K562 (cell line): Measurements from ENCODE around the gene WDR83. TPM values are rescaled to one million over a fixed set of nuclear protein-coding genes. Genes with fewer than 3 reads are reported as not detected.
A peak's percentile ranks its signal among the peaks of the same experiment; 100 is the strongest.

Experiments
- BRF2 ChIP-seq: IDR thresholded peaks from 3 replicates; pipeline ENCODE4 v1.6.1; 2011; ENCODE audit warnings: borderline replicate concordance, mild to moderate bottlenecking; ENCODE audit not compliant: insufficient read length, insufficient read depth
- CBX8 ChIP-seq: fragments of 200-600 bp; sonication (generic); IDR thresholded peaks from 2 replicates; pipeline ENCODE4 v1.6.1; 2012; ENCODE audit warnings: borderline replicate concordance, mixed run types, low read depth, mild to moderate bottlenecking, moderate library complexity, mixed read lengths, low read length, control low read depth, inconsistent platforms; ENCODE audit not compliant: poor library complexity, severe bottlenecking; ENCODE audit errors: extremely low read depth
- EGR1 ChIP-seq: fragments of 450-650 bp; conservative IDR thresholded peaks from 2 replicates; pipeline ENCODE4 v1.6.1; 2017; ENCODE audit warnings: mild to moderate bottlenecking
- ESRRA ChIP-seq: fragments of 450-650 bp; IDR thresholded peaks from 2 replicates; pipeline ENCODE4 v1.6.1; 2014; ENCODE audit warnings: low read depth, mild to moderate bottlenecking, moderate library complexity, borderline replicate concordance
- ZBTB9 ChIP-seq: fragments of 450-650 bp; formaldehyde crosslinking; IDR thresholded peaks from 2 replicates; pipeline ENCODE4 v1.4.0; 2020; ENCODE audit warnings: mild to moderate bottlenecking, moderate library complexity
- ZNF274 ChIP-seq: IDR thresholded peaks from 2 replicates; pipeline ENCODE4 v1.6.1; 2011; ENCODE audit warnings: low read depth, mild to moderate bottlenecking, low read length, moderate library complexity, borderline replicate concordance
- polyA plus RNA-seq, 8 experiments: library from polyadenylated mRNA; depleted of rRNA in 4 of 8; stranded (reverse) in 5 of 8; unstranded in 3 of 8; fragments of >200 nt; fragmentation: Nextera tagmentation in 2 of 8; fragmentation: Illumina TruSeq in 1 of 8; extraction: Ambion mirVana in 2 of 8; extraction: Trizol in 1 of 8; gene quantifications; 2 replicates each; pipeline versions ENCODE4 v1.2.1 to v1.2.3, GENCODE V29; 2011 to 2014; ENCODE audit warnings: inconsistent platforms in 1 of 8, missing spikeins in 1 of 8
- total RNA-seq, 7 experiments: library from RNA; depleted of rRNA in 6 of 7; stranded (reverse); fragments of >200 nt in 6 of 7; fragmentation: Illumina TruSeq in 2 of 7; extraction: Trizol in 2 of 7; gene quantifications; 2 replicates each; pipeline versions ENCODE4 v1.2.1 to v1.2.3, GENCODE V29; 2011 to 2021; ENCODE audit warnings: low replicate concordance in 1 of 7
- TF ChIP-seq, protein P1 (sequence below), 2 experiments: fragments of 450-650 bp in 1 of 2; sonication (generic) in 1 of 2; formaldehyde crosslinking in 1 of 2; IDR thresholded peaks; 2 replicates each; pipeline versions ENCODE4 v1.7.1 to v1.9.0; 2016 to 2022; ENCODE audit warnings: inconsistent platforms in 1 of 2, mild to moderate bottlenecking in 1 of 2, missing genetic modification reagents in 1 of 2
- TF ChIP-seq, protein P2 (sequence below): fragments of 450-650 bp; IDR thresholded peaks from 2 replicates; pipeline ENCODE4 v1.6.1; 2017; ENCODE audit warnings: antibody characterized with exemption, mild to moderate bottlenecking

WDR83 gene
- total and polyA plus RNA-seq, 9 of the 15 experiments (the other 6 are each of a cell fraction or from before 2014, with no cell fraction given), result 0.52 to 21.3 (median 4.2) TPM

DNA sequence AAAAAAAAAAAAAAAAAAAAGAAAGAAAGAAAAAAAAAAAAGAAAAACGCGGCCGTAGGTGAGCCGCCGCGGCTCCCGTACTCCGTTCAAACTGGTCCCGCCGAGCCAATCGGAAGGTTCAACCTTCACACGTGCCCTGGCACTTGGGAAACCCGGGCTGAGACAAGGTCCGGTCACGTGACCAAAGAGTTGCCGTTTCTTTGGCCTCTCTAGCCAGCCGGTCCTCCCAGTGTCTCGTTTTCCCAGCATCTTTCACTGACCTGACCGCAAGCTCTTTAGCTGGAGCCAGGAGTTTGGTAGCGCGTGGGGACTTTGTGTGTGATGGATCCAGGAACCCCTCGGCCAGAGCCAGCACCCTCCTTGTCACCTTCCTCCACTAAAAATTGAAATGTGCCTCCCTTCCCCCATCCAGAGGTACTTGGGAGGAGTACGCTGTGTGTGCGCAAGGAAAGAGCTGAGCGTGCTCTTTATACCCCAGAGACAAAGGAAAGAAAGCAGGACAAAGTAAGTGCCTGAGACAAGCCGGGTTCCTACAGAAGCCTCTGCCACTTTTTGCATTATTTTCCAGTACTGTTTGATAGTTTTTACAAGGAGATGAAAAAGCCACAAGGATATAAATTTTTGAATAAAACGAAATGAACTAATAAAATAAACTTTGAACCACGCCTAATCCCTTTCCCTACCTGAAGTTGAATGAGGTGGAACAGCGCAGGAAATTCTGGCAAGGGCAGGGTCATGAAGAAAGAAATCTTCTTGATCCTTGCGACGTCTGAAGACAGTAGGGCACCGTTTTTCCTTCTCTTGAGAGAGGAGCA is 56.2 kb downstream of the WDR83 start (continued):
- TF ChIP-seq ESRRA (peak; percentile 89), BRF2 (no peak), EGR1 (peak; percentile 55; the same call in 1 of the 2 replicates), CBX8 (no peak), ZNF274 (no peak), ZBTB9 (CRISPR knock-in tag) (no peak)
- TF ChIP-seq, protein P1, sequence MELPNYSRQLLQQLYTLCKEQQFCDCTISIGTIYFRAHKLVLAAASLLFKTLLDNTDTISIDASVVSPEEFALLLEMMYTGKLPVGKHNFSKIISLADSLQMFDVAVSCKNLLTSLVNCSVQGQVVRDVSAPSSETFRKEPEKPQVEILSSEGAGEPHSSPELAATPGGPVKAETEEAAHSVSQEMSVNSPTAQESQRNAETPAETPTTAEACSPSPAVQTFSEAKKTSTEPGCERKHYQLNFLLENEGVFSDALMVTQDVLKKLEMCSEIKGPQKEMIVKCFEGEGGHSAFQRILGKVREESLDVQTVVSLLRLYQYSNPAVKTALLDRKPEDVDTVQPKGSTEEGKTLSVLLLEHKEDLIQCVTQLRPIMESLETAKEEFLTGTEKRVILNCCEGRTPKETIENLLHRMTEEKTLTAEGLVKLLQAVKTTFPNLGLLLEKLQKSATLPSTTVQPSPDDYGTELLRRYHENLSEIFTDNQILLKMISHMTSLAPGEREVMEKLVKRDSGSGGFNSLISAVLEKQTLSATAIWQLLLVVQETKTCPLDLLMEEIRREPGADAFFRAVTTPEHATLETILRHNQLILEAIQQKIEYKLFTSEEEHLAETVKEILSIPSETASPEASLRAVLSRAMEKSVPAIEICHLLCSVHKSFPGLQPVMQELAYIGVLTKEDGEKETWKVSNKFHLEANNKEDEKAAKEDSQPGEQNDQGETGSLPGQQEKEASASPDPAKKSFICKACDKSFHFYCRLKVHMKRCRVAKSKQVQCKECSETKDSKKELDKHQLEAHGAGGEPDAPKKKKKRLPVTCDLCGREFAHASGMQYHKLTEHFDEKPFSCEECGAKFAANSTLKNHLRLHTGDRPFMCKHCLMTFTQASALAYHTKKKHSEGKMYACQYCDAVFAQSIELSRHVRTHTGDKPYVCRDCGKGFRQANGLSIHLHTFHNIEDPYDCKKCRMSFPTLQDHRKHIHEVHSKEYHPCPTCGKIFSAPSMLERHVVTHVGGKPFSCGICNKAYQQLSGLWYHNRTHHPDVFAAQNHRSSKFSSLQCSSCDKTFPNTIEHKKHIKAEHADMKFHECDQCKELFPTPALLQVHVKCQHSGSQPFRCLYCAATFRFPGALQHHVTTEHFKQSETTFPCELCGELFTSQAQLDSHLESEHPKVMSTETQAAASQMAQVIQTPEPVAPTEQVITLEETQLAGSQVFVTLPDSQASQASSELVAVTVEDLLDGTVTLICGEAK (IDR thresholded peaks at IDR 0.05), result peak; percentile 80
- TF ChIP-seq, protein P1 (CRISPR knock-in tag; IDR thresholded peaks at IDR 0.05), result no peak
- TF ChIP-seq, protein P2, sequence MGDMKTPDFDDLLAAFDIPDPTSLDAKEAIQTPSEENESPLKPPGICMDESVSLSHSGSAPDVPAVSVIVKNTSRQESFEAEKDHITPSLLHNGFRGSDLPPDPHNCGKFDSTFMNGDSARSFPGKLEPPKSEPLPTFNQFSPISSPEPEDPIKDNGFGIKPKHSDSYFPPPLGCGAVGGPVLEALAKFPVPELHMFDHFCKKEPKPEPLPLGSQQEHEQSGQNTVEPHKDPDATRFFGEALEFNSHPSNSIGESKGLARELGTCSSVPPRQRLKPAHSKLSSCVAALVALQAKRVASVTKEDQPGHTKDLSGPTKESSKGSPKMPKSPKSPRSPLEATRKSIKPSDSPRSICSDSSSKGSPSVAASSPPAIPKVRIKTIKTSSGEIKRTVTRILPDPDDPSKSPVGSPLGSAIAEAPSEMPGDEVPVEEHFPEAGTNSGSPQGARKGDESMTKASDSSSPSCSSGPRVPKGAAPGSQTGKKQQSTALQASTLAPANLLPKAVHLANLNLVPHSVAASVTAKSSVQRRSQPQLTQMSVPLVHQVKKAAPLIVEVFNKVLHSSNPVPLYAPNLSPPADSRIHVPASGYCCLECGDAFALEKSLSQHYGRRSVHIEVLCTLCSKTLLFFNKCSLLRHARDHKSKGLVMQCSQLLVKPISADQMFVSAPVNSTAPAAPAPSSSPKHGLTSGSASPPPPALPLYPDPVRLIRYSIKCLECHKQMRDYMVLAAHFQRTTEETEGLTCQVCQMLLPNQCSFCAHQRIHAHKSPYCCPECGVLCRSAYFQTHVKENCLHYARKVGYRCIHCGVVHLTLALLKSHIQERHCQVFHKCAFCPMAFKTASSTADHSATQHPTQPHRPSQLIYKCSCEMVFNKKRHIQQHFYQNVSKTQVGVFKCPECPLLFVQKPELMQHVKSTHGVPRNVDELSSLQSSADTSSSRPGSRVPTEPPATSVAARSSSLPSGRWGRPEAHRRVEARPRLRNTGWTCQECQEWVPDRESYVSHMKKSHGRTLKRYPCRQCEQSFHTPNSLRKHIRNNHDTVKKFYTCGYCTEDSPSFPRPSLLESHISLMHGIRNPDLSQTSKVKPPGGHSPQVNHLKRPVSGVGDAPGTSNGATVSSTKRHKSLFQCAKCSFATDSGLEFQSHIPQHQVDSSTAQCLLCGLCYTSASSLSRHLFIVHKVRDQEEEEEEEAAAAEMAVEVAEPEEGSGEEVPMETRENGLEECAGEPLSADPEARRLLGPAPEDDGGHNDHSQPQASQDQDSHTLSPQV, result 0 out of 2 replicates have a peak, but pooled peaks have one; percentile 7
